GM21717 (cell line): Measurements from ENCODE around the gene FASTKD3.

Source experiments
- ATAC-seq: cut with Tn5 transposase; IDR thresholded peaks from one replicate; pipeline ENCODE4 v1.9.1; 2021; ENCODE audit warnings: mild to moderate bottlenecking, moderate library complexity; ENCODE audit not compliant: unreplicated experiment

The FASTKD3 gene

DNA sequence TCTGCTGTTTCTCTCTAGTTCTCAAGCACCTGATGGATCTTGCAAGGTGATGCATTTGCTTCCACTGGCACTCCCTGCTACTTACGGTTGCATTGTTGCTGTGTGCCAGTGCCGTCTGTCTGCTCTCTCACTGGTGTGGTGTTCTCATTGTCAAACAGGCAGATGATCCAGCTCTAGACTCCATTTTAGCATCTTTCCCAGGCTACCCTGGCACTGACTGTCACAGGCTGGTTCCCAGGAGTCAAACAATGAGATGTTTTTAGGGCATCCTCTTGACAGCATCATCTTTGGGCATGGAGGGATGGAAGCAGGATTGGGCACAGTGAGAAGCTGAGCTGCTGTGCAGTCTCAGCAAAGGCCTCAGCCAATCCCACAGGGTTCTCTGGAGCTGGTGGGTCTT lies 13.0 kb upstream of the FASTKD3 start:
- ATAC-seq = no peak

DNA sequence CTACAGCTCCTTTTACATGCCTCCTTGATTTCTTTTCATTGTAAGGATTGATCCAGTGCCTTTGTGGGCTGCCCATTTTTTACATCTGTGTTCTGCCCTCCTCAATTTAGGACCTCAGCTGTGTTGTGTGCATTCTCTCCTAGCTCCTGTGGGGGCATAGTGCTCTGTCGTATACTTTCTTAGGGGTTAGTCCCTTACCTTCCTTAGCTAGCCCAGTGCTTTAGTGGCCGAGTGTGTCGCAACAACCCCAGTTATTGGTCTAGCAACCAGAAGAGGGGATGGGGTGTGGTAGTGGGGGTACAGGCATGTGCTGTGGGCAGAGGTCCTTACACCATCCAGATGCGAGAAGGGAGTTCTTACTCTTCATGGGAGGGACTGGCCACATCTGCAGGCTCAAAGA lies 12.3 kb upstream of the FASTKD3 start:
- no peak for ATAC-seq

- ATAC-seq = peak; percentile 95
Measured at GRCh38 chr5:7878381-7878873, 9.6 kb upstream of the FASTKD3 start.

GRCh38 chr5:7877851-7878250 lies 9.0 kb upstream of the FASTKD3 start:
- no peak for ATAC-seq

- ATAC-seq = peak; percentile 51
Measured at GRCh38 chr5:7876867-7877266, 8.0 kb upstream of the FASTKD3 start.

GRCh38 chr5:7875151-7875550 lies 6.3 kb upstream of the FASTKD3 start:
- ATAC-seq = no peak

DNA sequence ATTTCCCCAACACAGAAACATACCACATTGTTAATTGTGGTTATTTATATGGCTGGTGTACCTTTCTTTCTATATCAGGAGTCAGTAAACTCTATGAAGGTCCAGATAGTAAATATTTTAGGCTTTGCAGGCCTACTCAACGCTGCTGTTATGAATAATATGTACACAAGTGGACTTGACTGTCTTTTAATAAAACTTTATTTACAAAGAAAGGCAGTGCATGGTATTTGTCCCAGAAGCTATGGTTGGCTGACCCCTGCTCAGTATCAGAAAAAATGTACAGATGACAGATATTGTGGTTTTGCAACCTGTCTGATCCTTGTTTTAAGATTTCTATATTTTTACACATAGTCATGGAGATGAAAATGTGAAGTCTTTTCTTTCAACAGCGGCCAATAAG lies 5.8 kb upstream of the FASTKD3 start:
- no peak for ATAC-seq

DNA sequence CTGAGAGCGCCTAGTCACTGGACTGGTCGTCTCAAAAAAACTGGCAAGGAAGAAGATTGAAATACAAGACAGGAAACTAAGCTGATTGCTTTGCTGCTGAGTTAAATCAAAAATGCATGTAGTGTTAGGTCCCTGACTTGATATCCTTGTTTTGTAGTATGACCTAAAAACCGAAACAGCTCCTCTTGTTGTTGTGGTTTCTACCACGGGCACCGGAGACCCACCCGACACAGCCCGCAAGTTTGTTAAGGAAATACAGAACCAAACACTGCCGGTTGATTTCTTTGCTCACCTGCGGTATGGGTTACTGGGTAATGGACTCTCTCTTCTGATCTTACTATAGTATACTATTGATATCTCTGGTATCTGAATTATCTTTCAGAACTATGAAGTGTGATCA lies 4.4 kb upstream of the FASTKD3 start:
- ATAC-seq = no peak

GRCh38 chr5:7872517-7873130 lies 3.8 kb upstream of the FASTKD3 start:
- no peak for ATAC-seq

- no peak for ATAC-seq
Measured at GRCh38 chr5:7871653-7872052, 2.8 kb upstream of the FASTKD3 start.

GRCh38 chr5:7869474-7870136 lies 774 bp upstream of the FASTKD3 start:
- peak; percentile 44 for ATAC-seq

GRCh38 chr5:7868427-7868772 lies 431 bp downstream of the FASTKD3 start:
- ATAC-seq = no peak

DNA sequence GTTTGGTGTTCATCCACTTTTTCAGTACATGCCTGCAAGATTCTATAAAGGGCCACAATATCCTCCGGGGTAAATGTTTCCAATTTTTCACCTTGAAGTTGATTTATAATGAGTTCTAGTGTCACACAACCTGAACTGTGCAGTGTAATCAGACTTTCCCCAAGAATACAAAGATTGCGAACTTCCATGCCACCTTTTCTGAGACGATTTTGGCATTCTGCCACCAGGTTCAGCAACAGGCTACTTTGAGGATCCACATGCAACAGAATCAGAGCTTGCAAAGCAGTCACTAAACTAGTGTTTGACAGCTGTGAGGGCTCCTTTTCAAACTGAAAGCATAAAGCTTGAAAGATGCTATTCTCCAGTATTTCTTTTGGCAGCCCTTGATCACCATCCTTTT lies 1.6 kb downstream of the FASTKD3 start:
- no peak for ATAC-seq

- ATAC-seq = no peak
Measured at GRCh38 chr5:7866196-7866595, 2.6 kb downstream of the FASTKD3 start.

- ATAC-seq = no peak
Measured at GRCh38 chr5:7857926-7858632, 10.8 kb downstream of the FASTKD3 start.

DNA sequence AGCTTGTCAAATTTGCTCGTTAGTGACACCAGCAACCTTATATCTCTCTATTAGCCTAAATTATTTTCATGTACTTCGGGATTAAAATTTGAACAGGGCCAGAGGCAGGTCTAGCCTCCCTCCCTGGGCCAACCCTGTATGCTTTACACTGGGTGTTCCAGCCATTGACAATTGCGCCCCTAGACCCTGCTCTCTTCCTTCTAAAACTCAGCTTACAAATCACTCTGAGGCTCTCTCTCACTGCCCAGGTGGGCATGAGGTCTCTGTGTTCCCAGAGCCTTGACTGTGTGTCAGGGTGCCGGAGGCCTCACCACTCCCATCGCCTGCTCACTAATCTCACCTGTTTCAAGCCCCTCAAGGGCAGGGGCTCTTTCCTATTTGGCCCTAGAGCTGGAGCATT lies 11.5 kb downstream of the FASTKD3 start:
- ATAC-seq = no peak

GRCh38 chr5:7856855-7857254 lies 12.0 kb downstream of the FASTKD3 start:
- ATAC-seq = no peak

- no peak for ATAC-seq
Measured at GRCh38 chr5:7855611-7856010, 13.2 kb downstream of the FASTKD3 start.

GRCh38 chr5:7852988-7853387 lies 15.8 kb downstream of the FASTKD3 start:
- ATAC-seq = no peak

- ATAC-seq = no peak
Measured at GRCh38 chr5:7852542-7852941, 16.3 kb downstream of the FASTKD3 start.

GRCh38 chr5:7851617-7852289 lies 17.1 kb downstream of the FASTKD3 start:
- ATAC-seq = no peak

DNA sequence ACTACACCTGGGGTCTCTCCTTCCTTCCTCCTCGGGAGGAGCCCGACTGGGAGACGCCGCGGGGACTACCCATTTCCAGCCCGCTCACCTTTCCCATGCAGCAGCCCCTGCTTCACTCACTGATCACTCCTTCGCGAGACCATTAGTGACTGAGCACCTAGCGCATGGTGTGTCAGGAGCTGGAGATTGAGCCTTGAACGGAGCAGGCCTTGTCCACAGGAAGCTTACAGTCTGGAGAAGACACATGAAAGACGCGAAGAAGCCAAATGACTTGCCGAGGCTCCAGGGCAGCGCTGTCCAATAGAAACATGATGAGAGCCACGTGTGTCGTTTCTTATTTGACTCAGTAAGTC lies 17.6 kb downstream of the FASTKD3 start:
- ATAC-seq = no peak
